H1 (cell line): ENCODE results near the gene C5orf58.

Source experiments
- BCL11A ChIP-seq, 2 experiments: IDR thresholded peaks; one replicate each; pipeline ENCODE4 v1.6.1; 2011; ENCODE audit warnings: low read depth in 2 of 2, low read length in 2 of 2, mild to moderate bottlenecking in 2 of 2
- BRCA1 ChIP-seq: IDR thresholded peaks from 2 replicates; pipeline ENCODE4 v1.6.1; 2012; ENCODE audit warnings: low read depth, low read length, improper control_type of control experiment
- CEBPB ChIP-seq: IDR thresholded peaks from 2 replicates; pipeline ENCODE4 v1.6.1; 2012; ENCODE audit warnings: low read depth, low read length
- CHD2 ChIP-seq: IDR thresholded peaks from 2 replicates; pipeline ENCODE4 v1.6.1; 2012; ENCODE audit warnings: low read length, improper control_type of control experiment
- EZH2 ChIP-seq: fragments of 200-600 bp; sonication (generic); IDR thresholded peaks from 2 replicates; pipeline ENCODE4 v1.7.1; 2012; ENCODE audit warnings: low read depth, mild to moderate bottlenecking, moderate library complexity, low read length, inconsistent platforms; ENCODE audit not compliant: severe bottlenecking
- HDAC2 ChIP-seq, 2 experiments: fragments of 300-600 bp in 1 of 2; sonication (generic) in 1 of 2; IDR thresholded peaks; 2 replicates each; pipeline ENCODE4 v1.6.1; 2011 to 2012; ENCODE audit warnings: low read depth in 2 of 2, low read length in 2 of 2, mild to moderate bottlenecking in 2 of 2, moderate library complexity in 2 of 2, borderline replicate concordance in 1 of 2, inconsistent platforms in 1 of 2
- KDM4A ChIP-seq: IDR thresholded peaks from one replicate; pipeline ENCODE4 v1.7.1; 2012; ENCODE audit warnings: low read depth, mild to moderate bottlenecking, moderate library complexity, low read length, inconsistent platforms; ENCODE audit not compliant: severe bottlenecking
- RAD21 ChIP-seq, 2 experiments: IDR thresholded peaks in 1 of 2; conservative IDR thresholded peaks in 1 of 2; 2 replicates each; pipeline ENCODE4 v1.6.1; 2011; ENCODE audit warnings: low read depth in 2 of 2, low read length in 2 of 2, improper control_type of control experiment in 1 of 2, inconsistent platforms in 1 of 2, mild to moderate bottlenecking in 1 of 2, moderate library complexity in 1 of 2
- TF ChIP-seq, protein P1 (sequence below), 3 experiments: IDR thresholded peaks; 1 replicate in 2 of 3; 2 replicates in 1 of 3; pipeline versions ENCODE4 v1.5.1 to v1.6.1; 2011; ENCODE audit warnings: low read length in 3 of 3, mild to moderate bottlenecking in 3 of 3, inconsistent platforms in 2 of 3, low read depth in 1 of 3, moderate library complexity in 1 of 3; ENCODE audit not compliant: insufficient read depth in 1 of 3; ENCODE audit errors: control extremely low read depth in 1 of 3

- TF ChIP-seq, protein P1, sequence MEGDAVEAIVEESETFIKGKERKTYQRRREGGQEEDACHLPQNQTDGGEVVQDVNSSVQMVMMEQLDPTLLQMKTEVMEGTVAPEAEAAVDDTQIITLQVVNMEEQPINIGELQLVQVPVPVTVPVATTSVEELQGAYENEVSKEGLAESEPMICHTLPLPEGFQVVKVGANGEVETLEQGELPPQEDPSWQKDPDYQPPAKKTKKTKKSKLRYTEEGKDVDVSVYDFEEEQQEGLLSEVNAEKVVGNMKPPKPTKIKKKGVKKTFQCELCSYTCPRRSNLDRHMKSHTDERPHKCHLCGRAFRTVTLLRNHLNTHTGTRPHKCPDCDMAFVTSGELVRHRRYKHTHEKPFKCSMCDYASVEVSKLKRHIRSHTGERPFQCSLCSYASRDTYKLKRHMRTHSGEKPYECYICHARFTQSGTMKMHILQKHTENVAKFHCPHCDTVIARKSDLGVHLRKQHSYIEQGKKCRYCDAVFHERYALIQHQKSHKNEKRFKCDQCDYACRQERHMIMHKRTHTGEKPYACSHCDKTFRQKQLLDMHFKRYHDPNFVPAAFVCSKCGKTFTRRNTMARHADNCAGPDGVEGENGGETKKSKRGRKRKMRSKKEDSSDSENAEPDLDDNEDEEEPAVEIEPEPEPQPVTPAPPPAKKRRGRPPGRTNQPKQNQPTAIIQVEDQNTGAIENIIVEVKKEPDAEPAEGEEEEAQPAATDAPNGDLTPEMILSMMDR (IDR thresholded peaks at IDR 0.05; ENCODE audit: control extremely low read depth in 1 of 3, insufficient read depth in 1 of 3, low read depth in 1 of 3, low read length in 3 of 3) = no peak
- TF ChIP-seq CHD2 = no peak
- no peak for TF ChIP-seq EZH2
- TF ChIP-seq BRCA1 = no peak
- TF ChIP-seq HDAC2 (IDR thresholded peaks at IDR 0.05; ENCODE audit: borderline replicate concordance in 1 of 2, low read depth in 2 of 2, low read length in 2 of 2) = no peak
- TF ChIP-seq RAD21 (IDR thresholded peaks at IDR 0.05 in 1 of 2, conservative IDR thresholded peaks at IDR 0.05 in 1 of 2; ENCODE audit: low read depth in 2 of 2, low read length in 2 of 2) = no peak
- TF ChIP-seq KDM4A = no peak
- TF ChIP-seq BCL11A (IDR thresholded peaks at IDR 0.05; ENCODE audit: low read depth in 2 of 2, low read length in 2 of 2) = no peak
- TF ChIP-seq CEBPB = no peak
These were observed 46.6 kb upstream of the C5orf58 start for GRCh38 chr5:170186156-170186555.
